Frontal cortex (tissue), 4 donors: ENCODE measurements around the gene KCNMA1. TPM values are rescaled to one million over a fixed set of nuclear protein-coding genes. Genes with fewer than 3 reads are reported as not detected.

Experiments
- DNase-seq, 2 donors: peaks; one replicate each; pipeline ENCODE4 v3.0.0; 2012; ENCODE audit warnings: low spot score in 2 of 2
- FAIRE-seq: peaks from 2 replicates; lab custom pipeline; 2012; peaks lifted over from hg19 to GRCh38; lab: Jason Lieb, UNC
- total RNA-seq: library from RNA; depleted of rRNA; stranded (reverse); fragments of >200 nt; gene quantifications from one replicate; pipeline ENCODE4 v1.2.3, GENCODE V29; 2014
- donor health status: control.
- donor health status: control.
- donor health status: control.

The KCNMA1 gene
- total RNA-seq, 1 donor from 2014 or later: 27.3 TPM

DNA sequence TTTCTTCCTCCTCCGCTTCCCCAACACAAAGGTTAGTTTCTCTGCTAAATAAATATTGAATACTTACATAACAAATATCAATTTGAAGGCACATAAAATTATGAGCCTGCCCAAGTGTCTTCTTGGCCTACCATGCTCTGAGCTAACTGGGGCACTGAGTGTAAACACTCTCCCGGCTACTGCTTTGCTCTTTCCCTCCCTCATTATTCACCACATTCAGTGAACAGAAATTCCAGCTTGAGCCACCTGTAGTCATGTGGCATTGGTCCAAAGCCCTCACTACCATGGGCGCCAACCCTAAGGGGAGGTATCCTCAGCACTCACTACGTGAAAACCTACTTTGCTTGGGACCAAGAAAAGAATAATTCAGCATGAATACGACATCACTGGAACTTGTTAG is 409.0 kb downstream of the KCNMA1 start:
- FAIRE-seq: no peak
- no peak for DNase-seq

GRCh38 chr10:77226853-77227565 is 410.6 kb downstream of the KCNMA1 start:
- no peak for DNase-seq
- no peak for FAIRE-seq

- DNase-seq: no peak
- FAIRE-seq: no peak
Observed at GRCh38 chr10:77226452-77226851, 411.2 kb downstream of the KCNMA1 start.

DNA sequence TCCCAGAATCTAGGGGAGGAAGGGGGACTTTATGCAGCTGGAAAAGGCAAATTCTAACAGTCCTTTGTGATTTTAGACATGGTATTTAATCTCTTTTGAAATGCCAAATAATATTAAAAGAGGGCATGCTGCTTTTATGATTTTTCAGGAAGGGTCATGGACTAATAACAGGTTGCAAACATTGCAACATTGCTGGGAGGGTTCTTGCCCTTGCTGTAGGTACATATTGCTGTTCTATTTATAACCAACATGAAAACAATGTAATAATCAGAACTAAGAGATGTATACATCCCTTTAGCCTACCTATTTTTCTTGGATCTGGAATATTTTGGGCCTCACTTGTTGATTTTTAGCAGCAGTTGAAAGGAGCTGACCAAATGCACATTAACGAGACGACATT is 411.6 kb downstream of the KCNMA1 start:
- DNase-seq (no peak), FAIRE-seq (no peak)

GRCh38 chr10:77223526-77224460 is 413.8 kb downstream of the KCNMA1 start:
- no peak for DNase-seq
- FAIRE-seq: no peak

DNA sequence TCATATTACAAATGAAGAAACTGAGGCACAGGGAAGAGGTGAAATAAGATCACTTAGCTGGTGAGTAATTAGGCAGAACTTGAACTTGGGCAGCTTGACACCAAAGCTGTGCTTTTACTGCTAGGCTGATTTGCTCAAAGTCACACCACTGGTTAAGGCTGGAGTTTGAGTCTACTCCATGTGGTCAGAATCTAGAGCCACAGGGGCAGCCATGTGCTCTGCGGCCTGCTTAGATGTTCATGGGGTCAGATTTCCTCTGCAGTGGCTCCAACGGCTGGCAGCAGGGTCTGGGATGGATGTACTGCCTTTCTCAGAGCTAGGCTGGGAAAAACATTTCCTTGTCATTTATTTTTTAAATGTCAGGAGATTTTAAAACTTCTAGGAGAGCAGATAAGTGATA is 417.5 kb downstream of the KCNMA1 start:
- no peak for FAIRE-seq
- DNase-seq: no peak

DNA sequence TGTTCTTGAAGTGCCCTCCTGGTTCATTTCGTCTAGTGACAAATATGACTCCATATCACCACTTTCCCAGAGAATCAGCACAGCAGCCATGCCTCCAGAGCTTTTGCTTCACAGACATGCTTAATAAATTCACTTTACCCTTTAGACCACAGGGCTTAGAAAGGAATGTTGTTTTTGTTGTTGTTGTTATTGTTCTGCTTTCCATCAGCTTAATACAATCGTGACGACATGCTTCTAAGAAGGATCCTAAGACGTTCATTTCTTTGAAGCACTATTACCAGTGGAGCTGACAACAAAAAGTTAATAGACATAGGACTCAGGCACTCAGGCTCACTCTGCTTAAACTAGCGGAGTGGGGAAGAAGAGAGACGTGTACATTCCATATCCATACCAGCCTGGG is 418.6 kb downstream of the KCNMA1 start:
- DNase-seq: no peak

DNA sequence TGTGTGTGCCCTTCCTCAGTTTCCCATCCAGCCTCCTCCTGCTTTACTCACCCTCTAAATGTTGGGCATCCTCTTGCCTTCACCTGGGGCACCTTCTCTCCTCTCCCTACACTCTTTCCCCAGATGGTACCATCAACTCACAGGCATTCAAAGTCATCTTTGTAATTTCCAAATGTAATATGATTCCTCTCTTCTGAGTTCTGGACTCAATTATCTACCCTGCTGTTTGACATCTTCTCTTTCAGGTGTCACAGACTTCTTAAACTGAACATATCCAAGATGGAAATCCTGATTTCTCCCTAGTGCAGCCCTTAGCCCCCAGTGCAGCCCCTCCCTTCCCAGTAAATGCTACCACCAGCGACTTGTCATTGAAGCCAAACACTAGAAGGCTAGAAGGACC is 422.8 kb downstream of the KCNMA1 start:
- DNase-seq: no peak
- FAIRE-seq: no peak

More for the DNA sequence above, 418.6 kb downstream of the KCNMA1 start:
- no peak for FAIRE-seq

DNA sequence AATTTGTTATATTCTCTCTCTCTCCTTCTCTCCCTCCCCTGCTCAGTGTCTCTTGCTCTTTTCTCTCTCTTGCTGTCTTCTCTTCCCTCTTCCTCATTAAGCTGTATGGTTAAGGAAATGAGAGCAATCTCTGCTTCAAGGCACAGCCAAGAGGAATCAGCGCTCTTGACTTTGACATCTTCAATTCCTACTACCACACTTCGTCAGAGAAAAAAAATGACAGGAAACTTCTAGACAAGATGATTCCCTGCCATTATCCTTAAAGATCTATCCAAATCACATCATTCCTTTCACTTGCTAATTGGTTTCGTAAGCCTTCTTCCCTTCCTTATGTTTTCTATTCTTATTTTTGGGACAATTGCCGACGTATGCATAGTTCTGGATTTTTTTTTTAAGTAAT is 425.0 kb downstream of the KCNMA1 start:
- FAIRE-seq (no peak), DNase-seq (no peak)

GRCh38 chr10:77210645-77211044 is 427.0 kb downstream of the KCNMA1 start:
- DNase-seq (no peak), FAIRE-seq (no peak)

DNA sequence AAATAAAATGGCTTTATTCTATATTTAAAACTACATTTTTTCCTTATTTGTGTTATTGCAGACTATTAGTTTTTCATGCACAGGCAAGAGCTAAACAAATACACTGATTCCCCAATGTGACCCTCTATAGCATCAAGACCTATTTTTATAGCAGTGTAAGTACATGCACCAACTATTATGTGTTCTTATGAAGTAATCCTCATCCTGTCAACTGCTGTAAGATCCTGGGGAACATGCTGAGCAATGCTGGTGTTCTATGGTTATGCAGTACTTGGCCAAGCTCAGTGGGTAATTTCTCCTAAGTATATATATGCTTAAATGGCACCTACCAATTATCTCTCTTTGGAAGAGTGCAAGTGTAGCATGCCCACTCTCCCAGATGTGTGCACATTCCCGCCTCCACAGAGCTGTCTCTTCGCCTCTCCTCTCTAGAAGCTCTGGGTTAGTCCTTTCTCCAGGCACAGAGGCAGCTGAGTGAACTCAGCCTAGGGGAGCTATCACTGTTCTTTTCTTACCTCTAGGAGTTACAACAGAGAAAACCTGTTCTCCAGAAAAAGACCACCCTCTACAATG is 428.8 kb downstream of the KCNMA1 start:
- DNase-seq (no peak), FAIRE-seq (no peak)

DNA sequence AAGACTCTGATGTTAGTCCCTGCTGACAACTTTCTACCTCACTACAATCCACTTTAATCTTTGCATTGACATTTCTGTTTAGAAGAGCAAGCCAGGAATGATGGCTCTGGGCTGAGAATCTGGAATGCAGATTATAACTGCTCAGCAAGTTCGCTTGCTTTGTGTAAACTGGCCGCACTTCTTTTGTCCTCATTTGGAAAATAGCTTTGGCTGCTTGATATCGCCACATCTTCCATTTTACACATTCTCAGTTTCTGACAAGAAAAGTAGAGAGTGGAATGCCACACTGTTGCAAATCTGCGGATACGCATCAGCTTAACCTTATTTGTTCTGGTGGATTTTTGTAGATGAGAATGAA is 429.8 kb downstream of the KCNMA1 start:
- no peak for DNase-seq
- no peak for FAIRE-seq

DNA sequence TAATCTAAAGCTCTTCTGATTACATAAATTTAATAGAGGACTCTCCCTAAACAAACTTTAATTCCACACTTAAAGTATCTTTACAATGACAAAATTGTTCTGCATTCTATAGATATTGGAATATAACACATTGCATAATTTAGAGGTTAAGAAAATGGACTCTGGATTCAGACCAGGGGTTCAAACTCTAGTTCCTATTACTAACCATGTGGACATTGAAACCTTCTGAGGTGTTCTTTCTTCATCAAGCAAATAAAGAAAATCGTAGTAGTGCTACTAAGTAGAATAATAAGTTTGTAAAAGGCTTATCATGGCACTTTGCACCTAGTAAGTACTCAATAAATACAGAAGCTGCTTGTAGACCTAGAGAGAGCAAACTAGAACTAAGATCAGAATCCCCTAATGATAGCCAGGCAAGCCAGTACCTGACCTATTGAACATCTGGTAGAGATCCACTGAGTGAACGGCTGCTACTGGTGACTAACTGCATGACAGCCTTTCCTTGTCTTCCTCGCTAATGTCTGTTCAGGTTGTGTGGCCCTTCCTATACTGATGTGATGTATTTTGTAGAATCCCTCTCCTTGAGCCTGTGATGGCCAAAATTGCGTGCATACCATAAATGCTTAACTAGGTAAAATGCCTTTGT is 430.3 kb downstream of the KCNMA1 start:
- DNase-seq (no peak), FAIRE-seq (no peak)

GRCh38 chr10:77205135-77205534 is 432.5 kb downstream of the KCNMA1 start:
- DNase-seq (no peak), FAIRE-seq (no peak)

GRCh38 chr10:77204171-77204570 is 433.4 kb downstream of the KCNMA1 start:
- no peak for FAIRE-seq

GRCh38 chr10:77202857-77203256 is 434.8 kb downstream of the KCNMA1 start:
- FAIRE-seq: no peak
- DNase-seq: no peak

More at GRCh38 chr10:77204171-77204570, 433.4 kb downstream of the KCNMA1 start:
- no peak for DNase-seq

DNA sequence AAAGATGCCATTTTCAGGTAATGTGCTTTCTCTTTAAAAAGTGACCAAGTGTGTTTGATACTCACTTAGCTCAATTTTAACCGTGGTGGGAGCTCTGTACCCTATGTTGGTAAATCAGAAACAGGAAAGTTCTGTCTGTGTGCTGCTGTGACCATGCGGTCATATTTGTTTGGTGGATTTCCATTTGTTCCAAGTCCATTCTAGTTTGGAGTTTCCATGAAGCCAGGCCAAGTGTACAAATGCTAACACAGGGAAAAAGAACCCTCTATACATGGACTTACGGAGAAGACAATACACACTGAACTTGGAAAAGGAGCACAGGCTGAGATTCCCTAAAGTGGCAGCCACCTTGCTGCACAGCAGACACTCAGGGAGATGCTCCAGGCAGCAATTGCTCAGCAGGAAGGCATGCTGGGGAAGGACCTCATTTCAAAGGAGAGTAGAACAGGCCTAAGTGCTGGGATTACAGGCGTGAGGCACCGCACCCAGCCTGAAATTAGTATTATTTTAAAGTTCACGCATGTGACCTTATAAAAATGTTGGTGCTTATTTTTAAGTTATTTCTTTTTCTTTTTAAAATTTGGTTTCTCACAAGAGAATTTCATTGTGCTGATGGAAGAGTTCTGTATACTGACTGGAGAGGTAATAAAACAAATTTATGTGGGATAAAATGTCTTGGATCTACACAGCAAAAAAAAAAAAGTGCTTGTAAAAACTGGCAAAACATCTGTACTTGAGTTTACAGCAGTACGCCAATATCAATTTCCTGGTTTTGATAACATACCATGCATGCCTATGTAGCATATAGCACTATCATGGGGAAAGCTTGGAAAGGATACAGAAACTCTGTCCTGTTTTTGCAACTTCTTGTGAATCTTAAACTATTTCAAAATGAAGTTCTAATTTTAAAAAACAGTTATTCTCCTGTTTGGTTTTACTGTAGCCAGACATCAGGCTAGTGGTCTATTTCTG is 436.2 kb downstream of the KCNMA1 start:
- FAIRE-seq (no peak), DNase-seq (no peak)

DNA sequence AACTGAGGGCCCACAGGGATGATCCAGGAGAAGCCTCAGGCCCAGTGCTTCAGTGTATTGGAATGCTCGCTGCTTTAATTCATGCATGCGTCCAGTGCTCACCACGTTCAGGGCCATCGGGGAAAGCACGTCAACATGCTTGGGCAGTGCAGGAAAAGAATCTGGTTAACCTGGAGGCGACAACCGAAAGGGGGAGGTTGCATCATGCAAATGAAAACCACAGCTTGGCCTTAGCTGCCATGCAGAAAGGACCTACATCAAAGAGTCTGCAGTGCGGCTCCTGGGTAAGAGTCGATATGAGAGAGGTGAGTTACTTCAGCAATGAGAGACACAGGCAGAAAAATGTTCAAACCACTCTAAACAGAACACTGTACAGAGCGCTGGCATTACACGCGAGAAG is 440.1 kb downstream of the KCNMA1 start:
- DNase-seq (no peak), FAIRE-seq (no peak)

DNA sequence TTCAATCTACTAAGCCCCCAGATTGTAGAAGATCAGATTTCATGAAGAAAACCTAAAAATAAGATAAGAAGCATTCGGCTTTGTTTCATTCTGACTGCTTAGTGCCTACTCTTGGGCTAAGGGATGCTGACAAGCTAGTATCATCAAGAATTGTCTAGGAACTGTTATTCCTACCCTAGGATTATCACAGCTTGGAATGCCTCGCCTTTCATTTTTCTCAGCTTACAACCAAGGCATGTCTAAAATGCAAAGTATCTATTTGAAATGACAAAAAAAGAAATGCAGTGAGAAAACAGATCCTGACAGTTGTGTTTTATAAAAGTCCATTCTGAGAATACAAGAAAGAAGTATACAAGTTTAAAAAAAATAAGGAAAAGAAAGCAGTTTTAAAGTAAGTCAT is 441.0 kb downstream of the KCNMA1 start:
- DNase-seq: no peak
- FAIRE-seq: no peak
